NCI-H1930 (cell line): Measurements from ENCODE around the gene CCDC160.
"Not testable (repeated sequence)": the region's sequence is repeated elsewhere in the genome, so short reads cannot be mapped to it uniquely, and the experiment has no call there.

Experiments used
- DNase-seq, 2 experiments: peaks; one replicate each; lab custom pipeline; 2025; lab: John Stamatoyannopoulos, UW

CCDC160 gene

DNA sequence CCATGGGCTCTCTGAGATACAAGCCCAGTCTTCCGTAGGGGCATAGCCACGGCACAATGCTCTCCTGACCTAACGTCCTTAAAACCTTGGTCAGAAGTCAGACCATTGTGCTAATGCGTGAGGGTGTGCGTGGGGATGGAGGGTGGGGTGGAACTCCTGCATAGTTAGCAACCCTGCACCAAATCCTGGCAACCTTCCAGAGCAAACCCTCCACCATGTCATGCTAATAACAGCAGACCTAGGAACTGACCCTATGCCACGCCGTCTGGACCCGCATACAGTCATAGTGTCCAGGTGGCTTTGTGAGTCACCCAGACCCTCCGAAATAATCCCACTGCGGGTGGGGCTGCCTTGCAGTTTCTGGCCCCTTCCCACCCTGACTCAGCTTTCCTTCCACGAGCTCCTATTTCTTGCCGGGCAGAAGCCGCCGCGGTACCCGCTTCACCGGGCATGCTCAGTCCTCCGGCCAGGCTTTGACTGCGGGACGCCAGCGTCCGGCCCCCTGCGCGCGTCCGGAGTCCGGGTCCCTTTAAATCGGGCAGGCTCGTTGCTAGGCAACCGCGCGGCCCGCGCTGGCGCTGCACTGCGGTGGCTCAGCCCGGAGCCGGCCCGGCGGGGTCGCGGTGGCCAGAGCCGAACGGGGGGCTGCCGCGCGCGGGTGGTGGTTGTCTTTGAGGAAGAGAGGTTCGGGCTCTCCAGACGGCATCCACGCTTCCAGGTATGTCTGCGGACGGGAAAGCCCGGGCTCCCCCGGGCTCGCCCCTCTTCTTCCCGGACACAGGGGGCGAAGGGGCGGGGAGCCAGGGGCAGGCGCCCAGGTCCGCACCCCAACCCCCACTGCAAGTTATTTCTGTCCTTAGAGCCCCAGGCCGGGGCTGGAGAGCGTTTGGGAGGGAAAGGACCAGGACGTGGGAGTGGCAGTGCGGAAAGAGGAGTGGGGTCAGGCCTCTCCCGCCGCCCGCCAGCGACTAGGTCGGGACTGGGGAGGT, at the start of gene CCDC160:
Gene CCDC160, plus strand, starts transcription at position 557 of the 989 bp plus-strand sequence. CDS start 7,619 bp downstream, outside the sequence.
- DNase-seq = peak in 1 of 2 experiments; percentile 50

DNA sequence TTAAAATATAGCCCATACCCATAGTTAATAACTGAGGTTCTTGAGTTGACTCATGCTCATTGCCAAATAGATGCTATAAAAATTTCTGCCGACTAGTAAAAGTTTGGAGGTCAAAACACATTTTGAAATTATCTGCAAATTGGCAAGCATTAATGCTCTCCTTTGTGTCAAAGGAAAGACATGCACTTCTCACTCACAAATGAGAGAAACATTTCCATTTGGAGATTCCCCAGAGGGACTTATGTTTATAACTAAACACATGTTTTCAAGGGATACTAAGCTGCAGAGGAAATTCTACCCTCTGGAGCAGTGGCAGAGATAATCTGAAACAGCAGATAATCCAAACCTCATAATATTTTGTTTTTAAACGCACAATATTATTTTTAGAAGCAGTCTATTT, 45.7 kb upstream of the CCDC160 start:
- DNase-seq = no peak

GRCh38 chrX:134194915-134195314, 42.1 kb upstream of the CCDC160 start:
- DNase-seq = no peak

DNA sequence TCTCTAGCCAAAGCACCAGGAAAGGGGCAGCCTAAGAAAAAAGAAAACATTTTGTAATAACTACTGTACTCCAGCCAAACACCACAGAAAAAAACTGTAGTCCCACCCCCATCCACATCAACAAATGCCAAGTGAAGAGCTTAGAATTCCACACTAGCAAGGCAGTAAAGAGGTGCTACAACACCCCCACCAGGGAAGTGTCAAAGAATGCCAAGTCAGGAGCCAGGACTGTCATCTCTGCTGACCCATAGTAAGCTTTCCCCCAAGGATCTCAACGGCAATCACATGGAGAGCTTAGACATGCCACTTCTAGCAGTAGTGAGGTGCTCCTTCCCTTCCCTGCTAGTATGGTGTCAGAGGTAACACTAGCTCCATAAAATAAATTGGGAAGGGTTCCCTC, 34.4 kb upstream of the CCDC160 start:
- DNase-seq = no peak

DNA sequence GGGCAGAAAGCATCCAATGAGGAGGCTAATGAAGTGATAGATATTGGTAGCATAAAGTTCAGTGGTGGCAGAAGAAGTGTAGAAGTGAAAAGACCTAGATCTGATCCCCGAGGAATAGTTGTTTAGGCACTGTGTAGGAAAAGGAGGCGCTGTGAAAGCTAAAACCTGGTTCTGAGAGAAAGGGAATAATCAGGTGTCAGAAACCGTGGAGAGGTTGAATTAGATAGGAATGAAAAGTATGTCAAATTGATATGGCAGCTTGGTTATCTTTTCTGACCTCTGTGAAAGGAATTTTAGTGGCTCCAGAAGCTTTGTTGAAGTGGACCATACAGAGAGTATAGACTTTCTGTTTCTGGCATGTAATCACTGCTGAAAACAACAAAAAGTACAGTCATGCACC, 30.8 kb upstream of the CCDC160 start:
- DNase-seq = no peak

DNA sequence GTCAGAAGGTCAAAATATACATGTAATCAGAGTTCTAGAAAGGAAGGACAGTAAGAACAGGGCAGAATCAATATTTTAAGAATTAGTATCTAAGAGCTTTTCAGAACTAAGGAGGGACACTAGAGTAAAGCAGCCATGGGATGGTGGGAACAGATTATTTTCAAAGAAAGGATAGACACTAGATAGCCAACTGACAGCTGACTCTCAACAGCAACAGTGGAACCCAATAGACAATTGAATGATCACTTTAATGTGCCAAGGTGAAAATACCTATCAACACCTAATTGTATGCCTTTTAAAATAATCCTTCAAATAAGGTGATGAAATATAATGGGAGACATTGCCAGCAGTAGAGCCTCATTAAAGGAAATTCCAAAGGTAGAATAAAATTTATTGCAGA, 26.5 kb upstream of the CCDC160 start:
- no peak for DNase-seq

GRCh38 chrX:134235236-134235635, 1.7 kb upstream of the CCDC160 start:
- DNase-seq = no peak

GRCh38 chrX:134238144-134238543, 1.2 kb downstream of the CCDC160 start:
- not testable (repeated sequence) for DNase-seq

DNA sequence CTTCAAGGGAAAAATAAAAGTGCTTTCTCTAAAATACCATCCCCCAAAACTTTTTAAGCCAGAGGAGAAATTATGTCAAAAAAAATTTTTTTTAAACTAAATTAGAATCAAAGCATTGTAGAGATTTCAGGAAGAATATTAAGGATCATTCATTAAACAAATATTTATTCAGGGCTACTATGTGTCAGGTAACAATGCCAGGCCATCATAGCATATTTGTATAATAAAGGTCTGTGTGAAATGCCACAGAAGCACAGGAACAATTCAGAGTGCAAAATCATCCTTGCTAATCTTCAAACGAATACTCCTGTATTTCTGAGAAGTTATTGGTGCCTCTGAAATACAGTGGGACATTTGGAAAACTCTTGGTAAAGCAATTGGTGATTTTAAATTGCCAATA, 2.0 kb downstream of the CCDC160 start:
- no peak for DNase-seq

GRCh38 chrX:134240209-134240608, 3.2 kb downstream of the CCDC160 start:
- DNase-seq = no peak

GRCh38 chrX:134241960-134242619, 5.1 kb downstream of the CCDC160 start:
- no peak for DNase-seq

- no peak for DNase-seq
Observed at GRCh38 chrX:134244043-134244442, 7.1 kb downstream of the CCDC160 start.

DNA sequence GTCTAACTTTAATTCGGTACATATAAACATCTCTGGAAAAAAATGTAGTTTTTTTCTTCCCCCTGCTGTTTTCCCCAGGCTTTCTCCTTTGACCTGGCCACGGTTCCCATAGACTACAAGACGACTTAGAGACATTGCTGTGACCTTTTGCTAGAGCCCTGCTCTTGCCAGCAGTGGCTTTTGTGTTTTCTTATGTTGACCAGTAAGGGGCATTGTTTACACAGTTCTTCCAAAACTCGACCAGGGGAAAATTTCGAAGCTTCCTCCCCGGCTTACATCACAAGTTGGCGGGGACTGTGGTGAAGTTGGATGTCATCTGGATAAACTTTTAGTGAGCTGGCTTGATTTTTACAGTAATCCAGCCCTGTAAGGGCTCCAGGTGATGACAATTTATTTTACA, 9.3 kb downstream of the CCDC160 start:
- no peak for DNase-seq

GRCh38 chrX:134247492-134247891, 10.5 kb downstream of the CCDC160 start:
- no peak for DNase-seq

GRCh38 chrX:134249241-134249640, 12.3 kb downstream of the CCDC160 start:
- DNase-seq = no peak

- DNase-seq = no peak
Observed at GRCh38 chrX:134251241-134251640, 14.3 kb downstream of the CCDC160 start.

DNA sequence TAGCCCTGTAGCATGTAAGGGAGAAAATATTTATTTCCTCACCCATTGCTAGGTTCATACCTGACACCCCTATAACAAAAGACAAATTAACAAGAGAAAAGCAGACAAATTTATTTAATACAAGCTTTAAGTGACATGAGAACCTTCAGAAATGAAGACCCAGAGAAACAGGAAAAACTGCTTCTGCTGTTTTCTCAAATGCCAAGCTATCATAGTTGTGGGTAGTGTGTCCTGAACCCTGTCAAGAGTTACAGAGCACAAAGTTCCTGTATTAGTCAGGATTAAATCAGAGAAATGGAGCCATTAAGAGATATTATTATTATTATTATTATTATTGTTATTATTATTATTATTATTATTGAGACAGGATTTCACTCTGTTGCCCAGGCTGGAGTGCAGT, 17.5 kb downstream of the CCDC160 start:
- no peak for DNase-seq

GRCh38 chrX:134255555-134255954, 18.6 kb downstream of the CCDC160 start:
- no peak for DNase-seq

DNA sequence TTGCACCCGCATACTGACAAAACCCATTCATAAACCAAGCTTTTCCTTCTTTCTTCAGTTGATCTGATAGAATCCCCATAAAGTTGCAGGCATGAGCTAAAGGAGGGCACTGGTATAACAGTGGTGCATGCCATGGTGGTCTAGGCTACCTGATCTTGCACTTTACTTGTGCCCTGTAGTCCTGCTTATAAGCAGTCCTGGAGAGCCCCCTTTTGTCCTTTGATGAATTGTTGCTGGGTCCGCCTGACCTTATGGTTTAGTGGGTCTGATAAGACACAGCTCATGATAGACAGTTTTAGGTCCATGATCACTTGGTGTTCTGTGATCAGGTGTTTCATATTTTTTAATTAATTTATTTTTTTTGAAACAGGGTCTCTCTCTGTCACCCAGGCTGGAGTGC, 19.7 kb downstream of the CCDC160 start:
- DNase-seq = no peak

GRCh38 chrX:134258202-134258601, 21.2 kb downstream of the CCDC160 start:
- no peak for DNase-seq

DNA sequence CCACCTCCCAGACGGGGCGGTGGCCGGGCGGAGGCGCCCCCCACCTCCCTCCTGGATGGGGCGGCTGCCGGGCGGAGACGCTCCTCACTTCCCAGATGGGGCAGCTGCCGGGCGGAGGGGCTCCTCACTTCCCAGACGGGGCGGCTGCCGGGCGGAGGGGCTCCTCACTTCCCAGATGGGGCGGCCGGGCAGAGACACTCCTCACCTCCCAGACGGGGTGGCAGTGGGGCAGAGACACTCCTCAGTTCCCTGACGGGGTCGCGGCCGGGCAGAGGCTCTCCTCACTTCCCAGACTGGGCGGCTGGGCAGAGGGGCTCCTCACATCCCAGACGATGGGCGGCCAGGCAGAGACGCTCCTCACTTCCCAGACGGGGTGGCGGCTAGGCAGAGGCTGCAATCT, 49.0 kb downstream of the CCDC160 start:
- DNase-seq = not testable (repeated sequence)

GRCh38 chrX:134287346-134287745, 50.4 kb downstream of the CCDC160 start:
- no peak for DNase-seq

DNA sequence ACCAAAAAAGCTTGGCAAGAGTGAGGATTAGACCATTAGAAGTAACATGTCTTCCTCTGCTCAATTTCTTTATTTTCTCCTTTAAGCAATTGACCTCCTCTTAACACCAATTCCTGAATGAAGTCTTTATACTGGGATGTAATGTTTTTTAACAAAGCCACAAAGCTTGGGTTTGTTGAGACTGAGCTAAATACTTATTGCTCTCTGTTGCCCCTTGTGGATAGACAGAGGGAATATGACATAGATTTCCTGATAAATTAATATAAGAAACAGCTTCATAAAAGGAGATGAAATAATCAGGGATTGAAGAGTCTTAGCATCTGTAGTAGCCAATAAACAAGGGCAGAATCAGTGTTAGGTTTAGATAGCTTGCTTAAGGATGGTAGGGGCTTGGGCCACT, 57.6 kb downstream of the CCDC160 start:
- no peak for DNase-seq
